SK-N-SH treated with all-trans-retinoic acid at 6 μM for 48 hours (cell line): Measurements from ENCODE around the gene HESX1.

Experiments
- CREB5 ChIP-seq: fragments of 250-450 bp; sonication (Bioruptor Pico); IDR thresholded peaks from 2 replicates; pipeline ENCODE4 v1.5.1; 2020; ENCODE audit warnings: low read depth, mild to moderate bottlenecking, moderate library complexity
- CSDC2 ChIP-seq: fragments of 250-450 bp; sonication (Bioruptor Pico); IDR thresholded peaks from 2 replicates; pipeline ENCODE4 v1.5.0; 2020; ENCODE audit warnings: mild to moderate bottlenecking, moderate library complexity
- ESRRG ChIP-seq: fragments of 250-450 bp; sonication (Bioruptor Pico); IDR thresholded peaks from 2 replicates; pipeline ENCODE4 v1.6.1; 2021; ENCODE audit warnings: mild to moderate bottlenecking
- OSR1 ChIP-seq: fragments of 250-450 bp; sonication (Bioruptor Pico); IDR thresholded peaks from 2 replicates; pipeline ENCODE4 v1.8.0; 2022; ENCODE audit warnings: moderate library complexity, mild to moderate bottlenecking, inconsistent platforms
- TCF4 ChIP-seq: fragments of 250-450 bp; sonication (Bioruptor Pico); IDR thresholded peaks from 2 replicates; pipeline ENCODE4 v1.8.0; 2021; ENCODE audit warnings: mild to moderate bottlenecking, moderate library complexity, borderline replicate concordance
- TSHZ2 ChIP-seq: fragments of 250-450 bp; sonication (Bioruptor Pico); IDR thresholded peaks from 2 replicates; pipeline ENCODE4 v1.5.0; 2020; ENCODE audit warnings: mild to moderate bottlenecking, moderate library complexity
- ZC3H10 ChIP-seq: fragments of 250-450 bp; sonication (Bioruptor Pico); IDR thresholded peaks from 2 replicates; pipeline ENCODE4 v1.5.1; 2021; ENCODE audit warnings: mild to moderate bottlenecking, moderate library complexity
- ZFP3 ChIP-seq: fragments of 250-450 bp; sonication (Bioruptor Pico); IDR thresholded peaks from 2 replicates; pipeline ENCODE4 v1.5.0; 2020; ENCODE audit warnings: mild to moderate bottlenecking, moderate library complexity
- ZNF8 ChIP-seq: fragments of 450-650 bp; formaldehyde crosslinking; IDR thresholded peaks from 2 replicates; pipeline ENCODE4 v1.5.0; 2020; ENCODE audit warnings: mild to moderate bottlenecking, moderate library complexity

DNA sequence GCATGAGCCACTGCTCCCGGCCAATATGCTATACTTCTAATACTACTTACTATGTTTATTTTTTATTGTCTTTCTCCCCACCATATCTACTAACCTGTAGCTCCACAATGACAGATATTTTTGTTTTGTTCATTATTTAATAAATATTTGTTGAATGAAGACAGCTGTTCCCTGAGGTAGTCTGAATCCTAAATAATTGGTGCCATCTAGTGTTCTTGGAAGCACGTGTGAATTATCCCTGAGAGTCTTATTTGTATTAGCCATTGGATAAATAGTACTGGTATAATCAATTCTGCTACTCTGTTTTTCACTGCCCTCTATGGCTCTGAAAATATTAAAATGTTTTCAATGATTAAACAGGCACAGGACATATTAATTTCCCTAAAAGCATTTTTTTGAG, 22.1 kb upstream of the HESX1 start:
- TF ChIP-seq ZC3H10 (CRISPR knock-in tag) (no peak), OSR1 (CRISPR knock-in tag) (no peak), TCF4 (CRISPR knock-in tag) (no peak), TSHZ2 (CRISPR knock-in tag) (no peak), ESRRG (CRISPR knock-in tag) (no peak), ZNF8 (CRISPR knock-in tag) (no peak), ZFP3 (no peak), CREB5 (CRISPR knock-in tag) (no peak), CSDC2 (no peak)
